Ovary (tissue), 9 donors: ENCODE data around the gene ZNF839. TPM values are rescaled to one million over a fixed set of nuclear protein-coding genes. Genes with fewer than 3 reads are reported as not detected.
"Not testable (repeated sequence)": the region's sequence is repeated elsewhere in the genome, so short reads cannot be mapped to it uniquely, and the experiment has no call there.

Experiments used
- DNase-seq, 5 donors: peaks; one replicate each; pipeline ENCODE4 v3.0.0-alpha.2; 2019 to 2020
- H3K27ac ChIP-seq, 2 donors: fragments of 200-600 bp; one replicate each; pipeline versions ENCODE4 v1.5.1 to v1.8.0; 2019 to 2022
- H3K27me3 ChIP-seq: fragments of 200-600 bp; one replicate; pipeline ENCODE4 v1.8.0; 2022
- H3K36me3 ChIP-seq: fragments of 200-600 bp; sonication (generic); one replicate; pipeline ENCODE4 v1.5.1; 2019
- H3K4me1 ChIP-seq: one replicate; pipeline ENCODE4 v1.8.1; 2013; ENCODE audit warnings: mild to moderate bottlenecking, moderate library complexity; ENCODE audit not compliant: insufficient read depth
- H3K4me3 ChIP-seq: fragments of 200-600 bp; sonication (generic); one replicate; pipeline ENCODE4 v1.5.1; 2017
- H3K9me3 ChIP-seq, 2 donors: fragments of 200-600 bp in 1 of 2; sonication (generic) in 1 of 2; one replicate each; pipeline versions ENCODE4 v1.5.1 to v1.8.1; 2013 to 2019; ENCODE audit warnings: mild to moderate bottlenecking in 1 of 2, moderate library complexity in 1 of 2
- EP300 ChIP-seq: sonication (generic); formaldehyde crosslinking; IDR thresholded peaks from one replicate; pipeline ENCODE4 v1.6.1; 2017; ENCODE audit warnings: antibody characterized with exemption
- POLR2A ChIP-seq: fragments of 450-650 bp; IDR thresholded peaks from one replicate; pipeline ENCODE4 v1.6.1; 2017; ENCODE audit warnings: antibody characterized with exemption, mild to moderate bottlenecking, moderate library complexity
- WGBS, 3 donors: extraction: QIAGEN DNeasy Blood & Tissue Kit in 1 of 3; methylation state at CpG; one replicate each; pipeline versions ENCODE4 v1.1.5 to v1.1.7; 2013 to 2017; 5-methylcytosine and 5-hydroxymethylcytosine counted together
- intact Hi-C, 4 donors: fragments of 100-400 bp; cut with DNase I; formaldehyde crosslinking; loops; one replicate each; pipeline versions ENCODE4 v1.11.0 to v1.15.1; 2022 to 2023
- polyA plus RNA-seq, 2 donors: library from polyadenylated mRNA; stranded (reverse); fragments of 200-250 nt in 1 of 2; fragments of 350-450 nt in 1 of 2; fragmentation: Illumina TruSeq in 1 of 2; extraction: RNeasy Lipid Tissue Mini Kit (QIAGEN cat#74804) in 1 of 2; gene quantifications; one replicate each; pipeline ENCODE4 v1.2.3, GENCODE V29; 2013 to 2014
- total RNA-seq, 7 donors: library from RNA; depleted of rRNA in 2 of 7; stranded (reverse); fragments of >200 nt in 2 of 7; fragmentation: NEBNext Ultra II Directional in 3 of 7; extraction: Animal tissue kit (Norgen Biotek cat#: 25700) in 3 of 7; gene quantifications; one replicate each; pipeline versions ENCODE4 v1.1.0 to v1.2.4, GENCODE V29; 2016 to 2023
- TF ChIP-seq, protein P1 (sequence below), 3 donors: fragments of 450-650 bp in 2 of 3; fragments of 200-600 bp in 1 of 3; IDR thresholded peaks; one replicate each; pipeline versions ENCODE4 v1.5.1 to v1.8.0; 2016 to 2022; ENCODE audit warnings: antibody characterized with exemption in 3 of 3, mild to moderate bottlenecking in 1 of 3
- donor health status: DM: no; HTN: no; CAD: no; lungs with moderate emphysema.
- donor health status: DM: no; HTN: no; CAD: no.
- donor health status: Bipolar disorder and iron deficiency.
- donor health status: DM: yes; HTN: yes; CAD: no.
- donor health status: DM: no; HTN: no; CAD: no.
- donor health status: DM: yes; HTN: yes; CAD: no.

ZNF839 gene
- total and polyA plus RNA-seq, 9 donors, result 6.4 to 14.9 (median 12.2) TPM

DNA sequence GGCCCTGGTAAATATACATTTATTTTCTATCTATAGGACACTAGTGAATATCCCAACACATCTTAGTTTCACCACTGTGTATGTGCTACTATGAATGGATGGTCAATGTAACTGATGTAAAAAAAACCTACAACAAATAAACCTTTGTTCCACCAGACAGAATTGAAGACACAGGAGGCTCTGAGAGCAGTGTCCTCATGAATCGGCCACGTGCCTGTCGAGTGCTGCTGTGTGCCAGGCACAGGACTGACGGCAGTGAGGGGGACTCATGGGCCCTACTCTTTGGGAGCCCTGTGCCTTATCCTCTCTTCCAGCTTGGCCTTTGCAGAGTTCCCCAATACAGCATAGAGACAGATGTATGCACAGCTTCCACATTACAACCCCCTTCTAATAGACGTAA lies 24.9 kb downstream of the ZNF839 start:
- Histone ChIP-seq H3K4me3 (no peak overlapping the region), H3K9me3 (no peaks in the 10 kb centered on the region), H3K4me1 (no peaks in the 10 kb centered on the region), H3K27me3 (no peaks in the 10 kb centered on the region), H3K36me3 (no peaks in the 10 kb centered on the region), H3K27ac (no peak overlapping the region)
- DNase-seq, result no peak
- TF ChIP-seq EP300 (no peak), POLR2A (no peak)
- TF ChIP-seq, protein P1, sequence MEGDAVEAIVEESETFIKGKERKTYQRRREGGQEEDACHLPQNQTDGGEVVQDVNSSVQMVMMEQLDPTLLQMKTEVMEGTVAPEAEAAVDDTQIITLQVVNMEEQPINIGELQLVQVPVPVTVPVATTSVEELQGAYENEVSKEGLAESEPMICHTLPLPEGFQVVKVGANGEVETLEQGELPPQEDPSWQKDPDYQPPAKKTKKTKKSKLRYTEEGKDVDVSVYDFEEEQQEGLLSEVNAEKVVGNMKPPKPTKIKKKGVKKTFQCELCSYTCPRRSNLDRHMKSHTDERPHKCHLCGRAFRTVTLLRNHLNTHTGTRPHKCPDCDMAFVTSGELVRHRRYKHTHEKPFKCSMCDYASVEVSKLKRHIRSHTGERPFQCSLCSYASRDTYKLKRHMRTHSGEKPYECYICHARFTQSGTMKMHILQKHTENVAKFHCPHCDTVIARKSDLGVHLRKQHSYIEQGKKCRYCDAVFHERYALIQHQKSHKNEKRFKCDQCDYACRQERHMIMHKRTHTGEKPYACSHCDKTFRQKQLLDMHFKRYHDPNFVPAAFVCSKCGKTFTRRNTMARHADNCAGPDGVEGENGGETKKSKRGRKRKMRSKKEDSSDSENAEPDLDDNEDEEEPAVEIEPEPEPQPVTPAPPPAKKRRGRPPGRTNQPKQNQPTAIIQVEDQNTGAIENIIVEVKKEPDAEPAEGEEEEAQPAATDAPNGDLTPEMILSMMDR (IDR thresholded peaks at IDR 0.05), result no peak
- 84 to 85% (median 84%) methylated on average over 5 of the region's 5 CpGs for WGBS, 3 donors
- intact Hi-C loops, result no loop called here

DNA sequence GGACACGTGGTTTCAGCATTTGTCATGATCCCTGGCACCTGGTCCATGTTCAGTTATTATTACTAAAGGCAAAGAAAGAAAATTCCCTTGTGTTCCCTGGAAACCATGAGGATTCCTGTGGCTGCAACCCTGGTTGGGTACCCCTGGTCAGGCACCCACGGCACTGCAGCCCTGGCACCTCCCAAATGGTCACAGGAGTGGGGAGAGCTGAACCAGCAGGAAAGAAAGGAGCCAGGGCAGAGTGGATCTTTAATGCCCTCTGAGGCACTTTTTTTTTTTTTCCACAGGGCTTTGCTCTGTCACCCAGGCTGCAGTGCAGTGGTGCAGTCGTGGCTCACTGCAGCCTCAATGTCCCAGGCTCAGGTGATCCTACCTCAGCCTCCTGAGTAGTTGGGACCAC lies 25.7 kb downstream of the ZNF839 start:
- Histone ChIP-seq H3K36me3 (no peaks in the 10 kb centered on the region), H3K4me3 (no peak overlapping the region), H3K27me3 (no peaks in the 10 kb centered on the region), H3K27ac (no peak overlapping the region), H3K4me1 (no peaks in the 10 kb centered on the region), H3K9me3 (no peaks in the 10 kb centered on the region)
- intact Hi-C loops, result no loop called here
- TF ChIP-seq, protein P1 (IDR thresholded peaks at IDR 0.05), result no peak
- TF ChIP-seq POLR2A, result no peak
- no peak for TF ChIP-seq EP300
- 65 to 77% (median 75%) methylated on average over 3 of the region's 3 CpGs for WGBS, 3 donors
- DNase-seq, result no peak

DNA sequence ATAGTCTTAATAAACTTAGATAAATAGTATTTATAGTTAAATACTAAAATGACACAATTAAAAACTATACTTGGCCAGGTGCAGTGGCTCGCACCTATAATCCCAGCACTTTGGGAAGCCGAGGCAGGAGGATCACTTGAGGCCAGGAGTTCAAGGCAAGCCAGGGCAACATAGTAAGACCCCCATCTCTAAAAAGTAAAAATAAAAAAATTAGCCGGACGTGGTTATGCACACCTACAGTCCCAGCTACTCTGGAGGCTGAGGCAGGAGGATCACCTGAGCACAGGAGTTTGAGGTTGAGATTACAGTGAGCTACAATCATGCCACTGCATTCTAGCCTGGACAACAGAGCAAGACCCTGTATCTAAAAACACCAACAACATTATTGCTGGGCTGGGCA lies 27.1 kb downstream of the ZNF839 start:
- intact Hi-C loops, result no loop called here
- H3K36me3 ChIP-seq, result no peaks in the 10 kb centered on the region
- TF ChIP-seq POLR2A, result no peak
- TF ChIP-seq, protein P1 (IDR thresholded peaks at IDR 0.05), result no peak
- TF ChIP-seq EP300, result no peak
- 93 to 95% (median 94%) methylated on average over 4 of the region's 4 CpGs for WGBS, 3 donors
- H3K27ac ChIP-seq, result no peak overlapping the region
- H3K27me3 ChIP-seq, result no peaks in the 10 kb centered on the region
- no peaks in the 10 kb centered on the region for H3K9me3 ChIP-seq
- H3K4me1 ChIP-seq, result no peaks in the 10 kb centered on the region
- H3K4me3 ChIP-seq, result no peak overlapping the region
- DNase-seq, result no peak

DNA sequence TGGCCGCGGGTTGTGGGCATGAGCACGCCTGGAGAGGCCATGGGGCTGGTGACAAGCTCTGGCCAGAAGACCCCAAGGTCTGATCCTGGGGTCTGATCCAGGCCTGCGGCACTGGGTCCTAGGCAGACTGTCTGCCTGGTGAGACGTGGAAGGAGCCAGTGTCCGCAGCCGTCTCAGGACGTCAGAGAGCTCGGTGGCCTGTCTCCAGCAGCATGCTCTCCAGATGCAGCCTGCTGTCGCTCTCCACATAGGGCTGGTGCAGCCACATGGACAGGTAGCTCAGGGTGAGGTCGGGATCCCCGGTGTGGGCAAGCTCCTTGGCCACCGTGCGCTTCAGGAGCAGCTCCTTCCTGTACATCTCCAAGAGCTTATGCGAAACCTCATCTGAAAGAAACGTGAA lies 28.8 kb downstream of the ZNF839 start:
- TF ChIP-seq EP300, result no peak
- TF ChIP-seq, protein P1 (IDR thresholded peaks at IDR 0.05), result no peak
- no peak for TF ChIP-seq POLR2A
- Histone ChIP-seq H3K4me3 (no peak overlapping the region), H3K27me3 (no peaks in the 10 kb centered on the region), H3K27ac (no peak overlapping the region), H3K4me1 (no peaks in the 10 kb centered on the region), H3K36me3 (no peaks in the 10 kb centered on the region), H3K9me3 (no peaks in the 10 kb centered on the region)
- WGBS, 3 donors, result 88 to 90% (median 90%) methylated on average over 16 of the region's 16 CpGs
- intact Hi-C loops, result no loop called here
- no peak for DNase-seq

DNA sequence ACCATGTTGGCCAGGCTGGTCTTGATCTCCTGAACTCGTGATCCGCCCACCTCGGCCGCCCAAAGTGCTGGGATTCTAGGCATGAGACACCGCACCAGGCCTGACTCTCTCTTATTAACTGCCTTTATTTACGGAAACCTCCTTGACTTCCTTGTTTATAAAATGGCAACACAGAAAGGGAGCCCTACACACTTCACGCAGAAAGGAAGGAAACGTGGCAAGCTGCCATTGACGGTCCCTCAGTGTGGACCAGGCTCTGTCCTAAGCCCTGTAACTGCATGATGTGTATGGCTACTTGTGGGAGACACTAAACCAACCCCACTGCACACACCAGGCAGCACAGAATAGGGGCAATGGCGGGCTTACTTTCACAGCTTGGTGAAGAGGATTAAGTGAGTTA lies 31.5 kb downstream of the ZNF839 start:
- no peaks in the 10 kb centered on the region for H3K36me3 ChIP-seq
- no peak for DNase-seq
- TF ChIP-seq EP300, result no peak
- TF ChIP-seq, protein P1 (IDR thresholded peaks at IDR 0.05), result no peak
- no peak for TF ChIP-seq POLR2A
- H3K27ac ChIP-seq, result no peak overlapping the region
- H3K9me3 ChIP-seq, result no peaks in the 10 kb centered on the region
- no peak overlapping the region for H3K4me3 ChIP-seq
- no peaks in the 10 kb centered on the region for H3K27me3 ChIP-seq
- no peaks in the 10 kb centered on the region for H3K4me1 ChIP-seq
- 90 to 91% (median 91%) methylated on average over 10 of the region's 10 CpGs for WGBS, 3 donors
- intact Hi-C loops, result no loop called here

DNA sequence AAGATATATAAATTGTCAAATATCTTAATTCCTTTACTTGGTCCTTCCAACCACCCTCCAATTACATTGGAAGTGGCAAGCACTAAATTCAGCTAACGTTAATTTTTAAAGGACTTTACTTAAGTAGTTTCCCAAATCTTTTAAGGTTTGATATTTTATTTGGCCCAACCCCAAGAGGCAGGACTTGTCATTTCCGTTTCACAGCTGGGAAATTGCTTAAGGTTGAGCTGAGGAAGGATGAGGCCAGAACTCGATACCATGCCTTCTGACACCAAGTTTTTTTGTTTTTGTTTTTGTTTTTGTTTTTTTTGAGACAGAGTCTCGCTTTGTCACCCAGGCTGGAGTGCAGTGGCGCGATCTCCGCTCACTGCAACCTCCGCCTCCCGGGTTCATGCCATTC lies 32.0 kb downstream of the ZNF839 start:
- DNase-seq, H3K36me3 ChIP-seq, H3K9me3 ChIP-seq, intact Hi-C loops, H3K27me3 ChIP-seq, H3K4me1 ChIP-seq, H3K4me3 ChIP-seq, H3K27ac ChIP-seq: not testable (repeated sequence)
- 76 to 83% (median 79%) methylated on average over 9 of the region's 9 CpGs for WGBS, 3 donors
